ENCODE data around the gene IFNAR1.
A peak's percentile ranks its signal among the peaks of the same experiment; 100 is the strongest.

Gene IFNAR1

DNA sequence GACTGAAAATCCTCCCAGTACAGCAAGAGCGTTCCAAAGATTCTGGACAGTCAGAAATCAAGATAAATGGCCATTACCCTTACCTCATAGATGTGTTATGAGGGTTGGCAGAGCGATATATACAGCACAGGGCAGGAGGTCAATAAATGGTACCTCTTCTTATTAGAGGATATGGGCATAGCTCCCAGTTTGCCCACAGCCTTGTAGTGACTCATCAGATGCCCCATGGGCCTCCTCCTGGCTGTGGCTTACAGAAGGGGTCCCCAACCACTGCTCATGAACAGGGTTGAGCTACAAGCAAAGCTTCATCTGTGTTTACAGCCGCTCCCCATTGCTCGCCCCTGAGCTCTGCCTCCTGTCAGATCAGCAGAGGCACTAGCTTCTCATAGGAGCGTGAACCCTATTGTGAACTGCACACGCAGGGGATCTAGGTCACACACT is 71.1 kb downstream of the IFNAR1 start:
- no peaks in the 10 kb centered on the region for H3K36me3 ChIP-seq (ENCODE audit: control insufficient read depth, low read depth, low read length)
- no peak overlapping the region for H3K27ac ChIP-seq (ENCODE audit: low read length)
- no peak overlapping the region for H3K9ac ChIP-seq (ENCODE audit: low read length)

DNA sequence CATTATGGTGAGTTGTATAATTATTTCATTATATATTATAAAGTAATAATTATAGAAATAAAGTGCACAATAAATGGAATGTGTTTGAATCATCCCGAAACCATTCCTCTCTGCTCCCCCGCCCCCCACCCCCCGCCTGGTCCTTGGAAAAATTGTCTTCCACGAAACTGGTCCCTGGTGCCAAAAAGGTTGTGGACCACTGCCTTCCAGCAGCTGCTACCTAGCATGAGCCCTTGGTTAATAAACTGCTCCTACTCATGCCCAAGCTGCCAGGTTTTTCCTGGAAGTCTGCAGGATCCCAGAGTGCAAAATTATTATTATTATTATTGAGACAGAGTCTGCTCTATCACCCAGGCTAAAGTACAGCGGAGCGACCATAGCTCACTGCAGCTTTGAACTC is 71.7 kb downstream of the IFNAR1 start:
- Histone ChIP-seq H3K36me3 (ENCODE audit: control insufficient read depth, low read depth, low read length) (no peaks in the 10 kb centered on the region), H3K27me3 (ENCODE audit: control insufficient read depth, insufficient read depth, low read length) (no peaks in the 10 kb centered on the region), H3K4me3 (ENCODE audit: low read length) (no peak overlapping the region), H3K27ac (ENCODE audit: low read length) (no peak overlapping the region), H3K4me1 (ENCODE audit: control insufficient read depth, low read depth, low read length) (no peaks in the 10 kb centered on the region), H3K9ac (ENCODE audit: low read length) (no peak overlapping the region), H3K9me3 (ENCODE audit: control insufficient read depth, low read depth, low read length) (no peaks in the 10 kb centered on the region)

More for the DNA sequence above, 71.1 kb downstream of the IFNAR1 start:
- no peak overlapping the region for H3K4me3 ChIP-seq (ENCODE audit: low read length)
- no peaks in the 10 kb centered on the region for H3K9me3 ChIP-seq (ENCODE audit: control insufficient read depth, low read depth, low read length)
- no peaks in the 10 kb centered on the region for H3K4me1 ChIP-seq (ENCODE audit: control insufficient read depth, low read depth, low read length)
- H3K27me3 ChIP-seq (ENCODE audit: control insufficient read depth, insufficient read depth, low read length): no peaks in the 10 kb centered on the region

DNA sequence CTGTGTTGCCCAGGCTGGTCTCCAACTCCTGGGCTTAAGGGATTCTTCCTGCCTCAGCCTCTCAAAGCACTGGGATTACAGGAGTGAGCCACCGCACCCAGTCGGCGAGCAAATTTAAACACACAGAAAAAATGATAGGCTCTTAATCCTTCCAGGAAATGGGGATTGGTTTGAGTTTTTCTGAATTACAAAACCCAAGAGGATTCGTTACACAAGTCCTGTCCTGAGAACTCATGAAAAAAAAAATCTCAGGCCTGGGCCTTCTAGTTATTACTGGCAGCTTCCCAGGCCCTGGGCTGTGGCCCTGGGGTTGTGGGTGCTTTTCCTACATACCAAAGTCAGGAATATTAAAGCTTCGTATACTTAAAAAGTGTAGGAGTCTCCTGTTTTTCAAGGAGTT is 72.2 kb downstream of the IFNAR1 start:
- H3K27ac ChIP-seq (ENCODE audit: low read length): no peak overlapping the region
- H3K9me3 ChIP-seq (ENCODE audit: control insufficient read depth, low read depth, low read length): no peaks in the 10 kb centered on the region
- H3K27me3 ChIP-seq (ENCODE audit: control insufficient read depth, insufficient read depth, low read length): no peaks in the 10 kb centered on the region
- no peak overlapping the region for H3K4me3 ChIP-seq (ENCODE audit: low read length)
- H3K4me1 ChIP-seq (ENCODE audit: control insufficient read depth, low read depth, low read length): no peaks in the 10 kb centered on the region
- no peak overlapping the region for H3K9ac ChIP-seq (ENCODE audit: low read length)
- H3K36me3 ChIP-seq (ENCODE audit: control insufficient read depth, low read depth, low read length): no peaks in the 10 kb centered on the region

DNA sequence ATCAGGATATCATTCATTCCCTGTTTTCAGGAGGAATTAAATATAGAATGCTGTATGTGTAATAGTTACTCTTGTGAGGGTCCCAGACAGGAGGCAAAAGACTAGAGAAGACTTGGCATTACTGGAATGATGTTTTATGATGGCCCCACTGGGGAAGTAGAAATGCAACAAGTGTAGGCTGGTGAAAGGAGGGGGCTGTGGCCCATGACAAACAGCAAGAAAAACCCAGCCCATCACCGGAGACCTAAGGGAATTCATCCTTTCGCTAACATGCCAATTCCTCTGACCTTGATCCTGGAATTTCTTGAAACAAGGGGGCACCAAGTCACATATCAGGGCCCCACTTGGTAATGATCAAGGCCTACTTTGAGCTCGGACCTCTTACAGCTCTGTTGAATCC is 72.9 kb downstream of the IFNAR1 start:
- Histone ChIP-seq H3K9me3 (ENCODE audit: control insufficient read depth, low read depth, low read length) (no peaks in the 10 kb centered on the region), H3K27me3 (ENCODE audit: control insufficient read depth, insufficient read depth, low read length) (no peaks in the 10 kb centered on the region), H3K4me1 (ENCODE audit: control insufficient read depth, low read depth, low read length) (peaks cover 4% of the 10 kb centered on the region), H3K9ac (ENCODE audit: low read length) (no peak overlapping the region), H3K36me3 (ENCODE audit: control insufficient read depth, low read depth, low read length) (no peaks in the 10 kb centered on the region), H3K4me3 (ENCODE audit: low read length) (no peak overlapping the region), H3K27ac (ENCODE audit: low read length) (no peak overlapping the region)

DNA sequence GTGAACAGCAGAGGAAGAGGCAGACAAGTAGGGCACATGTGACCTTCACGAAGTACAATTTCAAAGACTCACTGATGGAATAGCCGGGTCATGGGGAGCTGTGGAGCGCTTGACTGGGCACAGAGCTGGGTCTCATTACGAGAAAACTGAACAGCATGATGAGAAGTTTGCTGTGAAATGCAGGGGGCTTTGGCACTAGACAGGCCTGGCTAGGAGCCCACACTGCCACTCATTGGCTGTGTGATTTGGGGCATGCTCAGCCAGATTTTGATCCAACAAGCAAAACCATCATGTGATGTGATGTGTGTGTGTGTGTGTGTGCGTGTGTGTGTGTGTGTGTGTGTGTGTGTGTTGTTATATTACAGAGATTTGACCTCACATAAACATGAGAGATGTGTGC is 73.6 kb downstream of the IFNAR1 start:
- Histone ChIP-seq H3K27ac (ENCODE audit: low read length) (no peak overlapping the region), H3K4me3 (ENCODE audit: low read length) (no peak overlapping the region), H3K9ac (ENCODE audit: low read length) (no peak overlapping the region), H3K4me1 (ENCODE audit: control insufficient read depth, low read depth, low read length) (peaks cover 4% of the 10 kb centered on the region), H3K9me3 (ENCODE audit: control insufficient read depth, low read depth, low read length) (no peaks in the 10 kb centered on the region), H3K36me3 (ENCODE audit: control insufficient read depth, low read depth, low read length) (no peaks in the 10 kb centered on the region), H3K27me3 (ENCODE audit: control insufficient read depth, insufficient read depth, low read length) (no peaks in the 10 kb centered on the region)

DNA sequence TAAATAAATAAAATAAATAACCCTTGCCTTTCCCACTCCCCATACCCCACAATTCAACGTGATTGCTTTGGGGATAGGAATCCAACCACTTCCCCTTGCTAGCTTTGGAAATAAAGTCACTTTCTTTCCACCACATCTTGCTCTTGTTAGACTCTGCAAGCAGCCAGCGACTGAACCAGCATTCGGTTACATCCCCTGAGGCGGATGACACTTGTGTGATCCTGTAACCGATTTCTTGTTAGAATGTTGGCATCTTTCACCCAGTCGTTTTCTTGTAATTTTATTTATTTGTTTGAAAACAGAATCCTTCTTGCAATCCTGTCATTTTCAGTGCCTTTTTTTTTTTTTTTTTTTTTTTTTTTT is 76.8 kb downstream of the IFNAR1 start:
- H3K4me1 ChIP-seq (ENCODE audit: control insufficient read depth, low read depth, low read length): peaks cover 4% of the 10 kb centered on the region
- no peaks in the 10 kb centered on the region for H3K36me3 ChIP-seq (ENCODE audit: control insufficient read depth, low read depth, low read length)
- H3K9me3 ChIP-seq (ENCODE audit: control insufficient read depth, low read depth, low read length): no peaks in the 10 kb centered on the region
- H3K4me3 ChIP-seq (ENCODE audit: low read length): no peak overlapping the region
- H3K27me3 ChIP-seq (ENCODE audit: control insufficient read depth, insufficient read depth, low read length): no peaks in the 10 kb centered on the region
- no peak overlapping the region for H3K27ac ChIP-seq (ENCODE audit: low read length)
- H3K9ac ChIP-seq (ENCODE audit: low read length): no peak overlapping the region

DNA sequence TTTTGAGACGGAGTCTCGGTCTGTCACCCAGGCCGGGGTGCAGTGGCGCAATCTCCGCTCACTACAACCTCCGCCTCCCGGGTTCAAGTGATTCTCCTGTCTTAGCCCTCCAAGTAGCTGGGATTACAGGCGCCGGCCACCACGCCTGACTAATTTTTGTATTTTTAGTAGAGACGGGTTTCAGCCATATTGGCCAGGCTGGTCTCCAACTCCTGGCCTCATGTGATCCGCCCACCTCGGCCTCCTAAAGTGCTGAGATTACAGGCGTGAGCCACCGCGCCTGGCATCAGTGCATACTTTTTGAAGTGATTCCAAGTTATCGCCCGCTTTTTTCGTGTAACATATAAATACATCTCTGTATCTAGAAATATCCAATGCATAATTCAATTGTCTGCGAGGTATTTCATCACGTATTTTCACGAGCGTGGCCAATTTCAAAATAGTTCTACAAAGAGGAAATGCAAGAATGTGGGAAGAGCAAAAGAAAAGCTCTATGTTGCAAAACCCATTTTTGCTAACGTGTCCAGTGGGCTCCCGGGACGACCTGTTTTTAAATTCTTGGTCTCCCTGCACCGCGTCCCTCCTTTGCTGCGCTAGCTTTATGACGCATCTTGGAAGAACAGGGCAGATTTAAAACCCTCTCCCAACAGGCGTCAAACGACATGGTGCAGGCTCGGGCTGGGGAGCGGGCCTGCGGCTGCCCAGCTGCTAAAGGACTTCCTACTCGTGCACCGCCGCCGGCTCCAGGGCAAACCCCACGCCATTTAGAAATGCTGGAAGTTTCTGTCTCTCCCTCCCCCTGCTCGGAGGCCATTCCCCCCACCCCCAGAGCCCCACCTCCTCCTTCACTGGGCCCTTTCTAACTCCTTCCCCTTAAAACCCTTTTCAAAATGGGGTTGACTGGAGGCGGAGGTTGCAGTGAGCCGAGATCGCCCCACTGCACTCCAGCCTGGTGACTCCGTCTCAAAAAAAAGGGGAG is 77.5 kb downstream of the IFNAR1 start:
- H3K27ac ChIP-seq (ENCODE audit: low read length): no peak overlapping the region
- H3K4me1 ChIP-seq (ENCODE audit: control insufficient read depth, low read depth, low read length): peaks cover 4% of the 10 kb centered on the region
- peak overlapping the region; percentile 49 for H3K9ac ChIP-seq (ENCODE audit: low read length)
- no peaks in the 10 kb centered on the region for H3K27me3 ChIP-seq (ENCODE audit: control insufficient read depth, insufficient read depth, low read length)
- peak overlapping the region; percentile 52 for H3K4me3 ChIP-seq (ENCODE audit: low read length)
- H3K9me3 ChIP-seq (ENCODE audit: control insufficient read depth, low read depth, low read length): no peaks in the 10 kb centered on the region
- H3K36me3 ChIP-seq (ENCODE audit: control insufficient read depth, low read depth, low read length): no peaks in the 10 kb centered on the region

DNA sequence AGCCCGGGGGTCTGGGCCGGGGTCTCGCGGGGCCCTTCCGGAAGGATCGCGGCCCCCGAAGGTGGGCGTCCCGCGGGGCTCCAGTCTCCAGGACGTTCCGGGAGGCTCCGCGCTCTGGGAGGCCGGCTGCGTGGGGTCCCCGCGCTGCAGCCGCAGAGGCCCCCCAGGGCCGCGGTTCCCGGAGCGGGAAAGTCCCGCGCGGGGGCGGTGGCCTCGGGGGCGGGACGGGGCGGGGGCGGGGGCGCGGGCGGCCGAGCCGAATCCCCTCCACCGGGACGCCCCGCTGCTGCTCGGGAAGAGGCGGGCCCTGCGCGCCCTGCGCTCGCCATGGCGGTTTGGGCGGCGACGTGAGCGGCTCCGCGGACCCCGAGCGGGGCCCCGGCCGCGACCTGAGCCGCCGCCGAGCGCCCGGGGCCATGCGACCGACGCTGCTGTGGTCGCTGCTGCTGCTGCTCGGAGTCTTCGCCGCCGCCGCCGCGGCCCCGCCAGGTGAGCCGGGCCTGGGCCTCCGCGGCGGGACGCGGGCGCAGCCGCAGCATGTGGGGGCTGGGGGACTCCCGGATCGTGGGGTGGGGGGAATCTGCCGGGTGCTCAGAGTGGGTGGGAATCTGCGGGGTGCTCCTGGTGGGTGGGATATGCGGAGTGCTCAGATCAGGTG is 78.5 kb downstream of the IFNAR1 start, which contains the start of gene IFNGR2:
Gene IFNGR2, plus strand, starts transcription at position 286 of the 658 bp plus-strand sequence. Its CDS starts 131 bp downstream, at position 417.
- Histone ChIP-seq H3K9ac (ENCODE audit: low read length) (peak within 1 kb of the TSS; percentile 77), H3K4me1 (ENCODE audit: control insufficient read depth, low read depth, low read length) (peaks cover 4% of the 10 kb centered on the region), H3K36me3 (ENCODE audit: control insufficient read depth, low read depth, low read length) (no peaks in the 10 kb centered on the region), H3K27me3 (ENCODE audit: control insufficient read depth, insufficient read depth, low read length) (no peaks in the 10 kb centered on the region), H3K4me3 (ENCODE audit: low read length) (peak within 1 kb of the TSS; percentile 75), H3K27ac (ENCODE audit: low read length) (no peak within 1 kb of the TSS), H3K9me3 (ENCODE audit: control insufficient read depth, low read depth, low read length) (no peaks in the 10 kb centered on the region)

DNA sequence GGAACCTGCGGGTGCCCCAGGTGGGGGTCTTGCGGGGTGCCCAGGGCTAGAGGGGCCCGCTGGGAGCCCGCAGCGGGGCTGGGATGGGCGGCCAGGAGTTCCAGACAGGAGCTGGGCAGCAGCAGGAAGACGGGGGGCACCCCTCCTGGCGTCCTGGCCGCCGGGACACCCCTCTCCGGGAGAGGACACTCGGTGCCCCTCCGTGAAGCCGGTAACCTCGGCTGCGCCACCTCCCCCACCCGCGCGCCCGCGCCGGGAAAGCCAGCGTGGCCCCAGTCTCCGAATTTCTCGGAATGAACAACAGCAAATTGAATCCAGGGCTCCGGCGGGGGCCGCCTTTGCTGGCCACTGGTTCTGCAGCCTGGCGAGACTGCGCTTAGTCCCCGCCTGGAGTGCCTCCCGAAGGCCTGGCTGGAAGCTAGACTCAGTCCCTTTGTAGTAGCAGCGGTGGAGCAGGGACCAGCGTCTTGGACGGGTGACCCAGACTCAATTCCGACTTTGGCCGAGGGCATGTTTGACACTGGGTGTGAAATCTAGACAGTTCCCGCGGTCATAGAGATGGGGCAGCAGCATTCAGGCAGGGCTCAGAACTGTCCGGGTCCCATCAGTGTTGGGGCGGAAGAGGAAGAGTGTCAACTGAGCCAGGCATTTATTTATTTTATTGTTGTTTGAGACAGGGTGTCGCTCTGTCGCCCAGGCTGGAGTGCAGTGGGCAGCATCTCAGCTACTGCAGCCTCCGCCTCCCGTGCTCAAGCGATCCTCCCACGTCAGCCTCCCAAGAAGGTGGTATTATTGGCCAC is 79.2 kb downstream of the IFNAR1 start:
- peaks cover 4% of the 10 kb centered on the region for H3K4me1 ChIP-seq (ENCODE audit: control insufficient read depth, low read depth, low read length)
- peak overlapping the region; percentile 75 for H3K4me3 ChIP-seq (ENCODE audit: low read length)
- no peaks in the 10 kb centered on the region for H3K9me3 ChIP-seq (ENCODE audit: control insufficient read depth, low read depth, low read length)
- peak overlapping the region; percentile 77 for H3K9ac ChIP-seq (ENCODE audit: low read length)
- no peak overlapping the region for H3K27ac ChIP-seq (ENCODE audit: low read length)
- no peaks in the 10 kb centered on the region for H3K27me3 ChIP-seq (ENCODE audit: control insufficient read depth, insufficient read depth, low read length)
- H3K36me3 ChIP-seq (ENCODE audit: control insufficient read depth, low read depth, low read length): no peaks in the 10 kb centered on the region

DNA sequence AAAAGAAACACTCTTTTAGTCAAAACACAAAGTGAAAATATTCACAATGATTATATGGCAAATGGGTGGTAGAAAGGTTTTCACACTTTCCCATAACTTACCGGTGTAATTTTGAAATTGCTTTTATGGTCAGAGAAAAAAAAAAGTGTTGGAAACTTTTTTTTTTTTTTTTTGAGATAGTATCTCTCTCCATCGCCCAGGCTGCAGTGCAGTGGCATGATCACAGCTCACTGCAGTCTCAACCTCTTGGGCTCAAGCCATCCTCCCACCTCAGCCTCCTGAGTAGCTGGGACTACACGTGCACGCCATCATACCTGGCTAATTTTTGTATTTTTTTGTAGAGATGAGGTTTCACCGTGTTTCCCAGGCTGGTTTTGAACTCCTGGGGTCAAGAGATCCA is 81.7 kb downstream of the IFNAR1 start:
- H3K9ac ChIP-seq (ENCODE audit: low read length): no peak overlapping the region

More for the DNA sequence above, 81.7 kb downstream of the IFNAR1 start:
- Histone ChIP-seq H3K27me3 (ENCODE audit: control insufficient read depth, insufficient read depth, low read length) (no peaks in the 10 kb centered on the region), H3K27ac (ENCODE audit: low read length) (no peak overlapping the region), H3K36me3 (ENCODE audit: control insufficient read depth, low read depth, low read length) (no peaks in the 10 kb centered on the region), H3K4me1 (ENCODE audit: control insufficient read depth, low read depth, low read length) (peaks cover 4% of the 10 kb centered on the region), H3K9me3 (ENCODE audit: control insufficient read depth, low read depth, low read length) (no peaks in the 10 kb centered on the region), H3K4me3 (ENCODE audit: low read length) (no peak overlapping the region)
